Fibroblast of lung (primary cell): ENCODE measurements around the gene WDR37.

Experiments
- CTCF ChIP-seq, 2 donors: IDR thresholded peaks in 1 of 2; conservative IDR thresholded peaks in 1 of 2; 1 replicate in 1 of 2; 2 replicates in 1 of 2; pipeline ENCODE4 v1.5.1; 2011 to 2012; ENCODE audit warnings: low read length in 2 of 2, control low read depth in 1 of 2, inconsistent platforms in 1 of 2, low read depth in 1 of 2, mild to moderate bottlenecking in 1 of 2
- EZH2 ChIP-seq: IDR thresholded peaks from 2 replicates; pipeline ENCODE4 v1.5.1; 2012; ENCODE audit warnings: low read length, control low read depth, mild to moderate bottlenecking; ENCODE audit errors: missing control alignments

GRCh38 chr10:1110674-1111119 is 54.5 kb downstream of the WDR37 start:
- no peak for TF ChIP-seq CTCF (conservative IDR thresholded peaks at IDR 0.05 in 1 of 2, IDR thresholded peaks at IDR 0.05 in 1 of 2; ENCODE audit: low read depth in 1 of 2, low read length in 2 of 2)
- no peak for TF ChIP-seq EZH2
